Testis (tissue), 3 donors: ENCODE results near the gene SLC25A12. TPM values are rescaled to one million over a fixed set of nuclear protein-coding genes. Genes with fewer than 3 reads are reported as not detected.
A peak's percentile ranks its signal among the peaks of the same experiment; 100 is the strongest.

Experiments
- DNase-seq: peaks from one replicate; pipeline ENCODE4 v3.0.0-alpha.2; 2019
- H3K27ac ChIP-seq, 2 donors: fragments of 200-600 bp; sonication (generic); one replicate each; pipeline ENCODE4 v1.5.1; 2019
- H3K27me3 ChIP-seq: fragments of 200-600 bp; sonication (generic); one replicate; pipeline ENCODE4 v1.5.1; 2019
- H3K36me3 ChIP-seq: fragments of 200-600 bp; sonication (generic); one replicate; pipeline ENCODE4 v1.5.1; 2017; ENCODE audit warnings: low read depth; ENCODE audit errors: missing control alignments
- H3K4me1 ChIP-seq: fragments of 200-600 bp; sonication (generic); one replicate; pipeline ENCODE4 v1.5.1; 2019
- H3K4me3 ChIP-seq, 2 donors: fragments of 200-600 bp; sonication (generic); one replicate each; pipeline ENCODE4 v1.5.1; 2017 to 2019
- H3K9me3 ChIP-seq: fragments of 200-600 bp; sonication (generic); one replicate; pipeline ENCODE4 v1.5.1; 2017
- CTCF ChIP-seq, 3 experiments: fragments of 450-650 bp in 2 of 3; fragments of 200-600 bp in 1 of 3; sonication (generic) in 1 of 3; IDR thresholded peaks; one replicate each; pipeline ENCODE4 v1.5.1; 2016 to 2019; ENCODE audit warnings: antibody characterized with exemption in 3 of 3, mild to moderate bottlenecking in 2 of 3, moderate library complexity in 1 of 3
- POLR2A ChIP-seq: fragments of 450-650 bp; IDR thresholded peaks from one replicate; pipeline ENCODE4 v1.6.1; 2017; ENCODE audit warnings: antibody characterized with exemption, mild to moderate bottlenecking, moderate library complexity
- WGBS, 2 donors: methylation state at CpG; one replicate each; pipeline ENCODE4 v1.1.5; 2018; 5-methylcytosine and 5-hydroxymethylcytosine counted together
- intact Hi-C: fragments of 100-400 bp; cut with DNase I; formaldehyde crosslinking; loops from one replicate; pipeline ENCODE4 v1.15.1; 2023; ENCODE audit warnings: low total_unique reads
- polyA plus RNA-seq: library from polyadenylated mRNA; stranded (reverse); fragments of 350-450 nt; fragmentation: Illumina TruSeq; extraction: RNeasy Lipid Tissue Mini Kit (QIAGEN cat#74804); gene quantifications from one replicate; pipeline ENCODE4 v1.2.3, GENCODE V29; 2014; ENCODE audit warnings: low read depth, low replicate concordance; ENCODE audit not compliant: insufficient read depth
- total RNA-seq, 2 donors: library from RNA; depleted of rRNA; stranded (reverse); fragments of >200 nt; gene quantifications; one replicate each; pipeline ENCODE4 v1.2.3, GENCODE V29; 2016

The SLC25A12 gene
- total and polyA plus RNA-seq, 3 donors from 2014 or later: 16.7 to 27.4 (median 25.0) TPM

GRCh38 chr2:171893196-171893823, 734 bp downstream of the SLC25A12 start:
- intact Hi-C loops: no loop called here
- Histone ChIP-seq H3K27ac (peak overlapping the region; percentile 84 to 89), H3K27me3 (no peaks in the 10 kb centered on the region), H3K9me3 (no peaks in the 10 kb centered on the region), H3K4me3 (peak overlapping the region; percentile 84 to 91), H3K36me3 (no peaks in the 10 kb centered on the region), H3K4me1 (peaks cover 11% of the 10 kb centered on the region)
- no peak for TF ChIP-seq POLR2A
- TF ChIP-seq CTCF (IDR thresholded peaks at IDR 0.05): no peak
- no peak for DNase-seq
- 19 to 26% methylated on average over 7 of the region's 7 CpGs for WGBS, 2 donors

GRCh38 chr2:171889808-171890207, 4.2 kb downstream of the SLC25A12 start:
- Histone ChIP-seq H3K27me3 (no peaks in the 10 kb centered on the region), H3K4me1 (peaks cover 11% of the 10 kb centered on the region), H3K27ac (no peak overlapping the region), H3K4me3 (no peak overlapping the region), H3K36me3 (no peaks in the 10 kb centered on the region), H3K9me3 (no peaks in the 10 kb centered on the region)
- DNase-seq: no peak
- TF ChIP-seq CTCF (IDR thresholded peaks at IDR 0.05) (no peak), POLR2A (no peak)
- 80 to 88% methylated on average over 1 of the region's 1 CpG for WGBS, 2 donors
- intact Hi-C loops: no loop called here

GRCh38 chr2:171889333-171889732, 4.7 kb downstream of the SLC25A12 start:
- DNase-seq: no peak
- peaks cover 11% of the 10 kb centered on the region for H3K4me1 ChIP-seq
- H3K36me3 ChIP-seq: no peaks in the 10 kb centered on the region
- no peak overlapping the region for H3K4me3 ChIP-seq
- no peak overlapping the region for H3K27ac ChIP-seq
- no peaks in the 10 kb centered on the region for H3K9me3 ChIP-seq
- WGBS, 2 donors: 91 to 98% methylated on average over 2 of the region's 2 CpGs
- intact Hi-C loops: no loop called here
- TF ChIP-seq POLR2A (no peak), CTCF (IDR thresholded peaks at IDR 0.05) (no peak)
- H3K27me3 ChIP-seq: no peaks in the 10 kb centered on the region

GRCh38 chr2:171883275-171883893, 10.7 kb downstream of the SLC25A12 start:
- intact Hi-C loops: no loop called here
- WGBS, 2 donors: 89 to 90% methylated on average over 5 of the region's 5 CpGs
- no peak overlapping the region for H3K27ac ChIP-seq

More at GRCh38 chr2:171883275-171883893, 10.7 kb downstream of the SLC25A12 start:
- no peaks in the 10 kb centered on the region for H3K9me3 ChIP-seq
- H3K27me3 ChIP-seq: no peaks in the 10 kb centered on the region
- no peaks in the 10 kb centered on the region for H3K36me3 ChIP-seq
- no peak for TF ChIP-seq POLR2A
- TF ChIP-seq CTCF (IDR thresholded peaks at IDR 0.05): no peak
- no peak overlapping the region for H3K4me3 ChIP-seq
- no peak for DNase-seq
- peaks cover 5% of the 10 kb centered on the region for H3K4me1 ChIP-seq
